ENCODE measurements around the gene HFE. TPM values are rescaled to one million over a fixed set of nuclear protein-coding genes. Genes with fewer than 3 reads are reported as not detected.
"Not testable (repeated sequence)": the region's sequence is repeated elsewhere in the genome, so short reads cannot be mapped to it uniquely, and the experiment has no call there.

The HFE gene
- total and polyA plus RNA-seq, 4 donors: 6.3 to 12.7 (median 8.2) TPM

- H3K9ac ChIP-seq (ENCODE audit: low read depth in 1 of 2, low read length in 2 of 2): no peak overlapping the region
- H3K9me3 ChIP-seq (ENCODE audit: control insufficient read depth in 4 of 4, low read length in 3 of 4): no peaks in the 10 kb centered on the region
- no peak for DNase-seq (ENCODE audit: low spot score)
- no peak for TF ChIP-seq FOXA1 (IDR thresholded peaks at IDR 0.05)
- TF ChIP-seq HNF4G (IDR thresholded peaks at IDR 0.05): no peak
- peak; percentile 46 for TF ChIP-seq YY1 (IDR thresholded peaks at IDR 0.05)
- no peak for TF ChIP-seq NR2F2 (IDR thresholded peaks at IDR 0.05)
- TF ChIP-seq HNF4A (conservative IDR thresholded peaks at IDR 0.05): no peak
- TF ChIP-seq SP1 (IDR thresholded peaks at IDR 0.05): peak; percentile 51
- TF ChIP-seq, protein P1, sequence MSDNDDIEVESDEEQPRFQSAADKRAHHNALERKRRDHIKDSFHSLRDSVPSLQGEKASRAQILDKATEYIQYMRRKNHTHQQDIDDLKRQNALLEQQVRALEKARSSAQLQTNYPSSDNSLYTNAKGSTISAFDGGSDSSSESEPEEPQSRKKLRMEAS (IDR thresholded peaks at IDR 0.05): peak; percentile 48
- no peak for TF ChIP-seq REST (IDR thresholded peaks at IDR 0.05)
- TF ChIP-seq RAD21 (IDR thresholded peaks at IDR 0.05): peak in 1 of 2 donors; percentile 13
- no peak for TF ChIP-seq CTCF (IDR thresholded peaks at IDR 0.05; ENCODE audit: low read depth, low read length, missing input control)
- TF ChIP-seq, protein P2, sequence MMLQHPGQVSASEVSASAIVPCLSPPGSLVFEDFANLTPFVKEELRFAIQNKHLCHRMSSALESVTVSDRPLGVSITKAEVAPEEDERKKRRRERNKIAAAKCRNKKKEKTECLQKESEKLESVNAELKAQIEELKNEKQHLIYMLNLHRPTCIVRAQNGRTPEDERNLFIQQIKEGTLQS (IDR thresholded peaks at IDR 0.05): no peak
- no peaks in the 10 kb centered on the region for H3K36me3 ChIP-seq (ENCODE audit: control insufficient read depth in 4 of 4, insufficient read depth in 3 of 4, low read depth in 1 of 4, low read length in 3 of 4)
- 20% methylated on average over 7 of the region's 7 CpGs for WGBS
- no peaks in the 10 kb centered on the region for H3K27me3 ChIP-seq (ENCODE audit: control insufficient read depth in 4 of 4, insufficient read depth in 4 of 4, low read length in 3 of 4)
- H3K4me3 ChIP-seq (ENCODE audit: low read depth in 1 of 3, low read length in 3 of 3): no peak overlapping the region
- H3K4me1 ChIP-seq (ENCODE audit: control insufficient read depth in 4 of 4, insufficient read depth in 4 of 4, low read length in 3 of 4): peaks cover 0 to 9% (median 4%) of the 10 kb centered on the region in 4 donors
- no peak overlapping the region for H3K27ac ChIP-seq (ENCODE audit: low read depth in 1 of 2, low read length in 2 of 2)
Observed at GRCh38 chr6:26071135-26071534, 16.1 kb upstream of the HFE start.

DNA sequence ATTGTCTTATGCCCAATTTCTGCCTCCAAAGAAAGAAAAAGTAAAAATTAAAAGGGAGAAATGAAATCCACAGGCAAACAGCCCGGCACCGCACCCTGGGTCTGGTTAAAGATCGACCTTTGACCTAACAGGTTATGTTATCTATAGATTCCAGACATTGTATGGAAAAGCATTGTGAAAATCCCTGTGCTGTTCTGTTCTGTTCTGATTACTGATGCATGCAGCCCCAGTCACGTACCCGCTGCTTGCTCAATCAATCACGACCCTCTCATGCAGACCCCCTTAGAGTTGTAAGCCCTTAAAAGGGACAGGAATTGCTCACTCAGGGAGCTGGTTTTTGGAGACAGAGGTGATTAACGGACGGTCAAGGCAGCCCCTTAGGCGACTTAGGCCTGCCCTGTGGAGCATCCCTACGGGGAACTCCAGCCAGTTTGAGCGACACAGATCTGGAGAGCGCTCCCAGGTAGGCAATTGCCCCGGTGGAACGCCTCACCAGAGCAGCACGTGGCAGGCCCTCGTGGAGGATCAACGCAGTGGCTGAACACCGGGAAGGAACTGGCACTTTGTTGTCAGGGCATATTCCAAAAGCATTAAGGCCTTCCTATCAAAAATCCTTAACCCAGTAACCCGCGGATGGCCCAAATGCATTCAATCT is 12.0 kb upstream of the HFE start:
- no peak overlapping the region for H3K9ac ChIP-seq (ENCODE audit: low read depth in 1 of 2, low read length in 2 of 2)
- no peak for TF ChIP-seq RAD21 (IDR thresholded peaks at IDR 0.05)
- no peak for TF ChIP-seq EGR1 (IDR thresholded peaks at IDR 0.05; ENCODE audit: low read depth in 2 of 2)
- TF ChIP-seq, protein P1 (IDR thresholded peaks at IDR 0.05): no peak
- TF ChIP-seq HNF4A (conservative IDR thresholded peaks at IDR 0.05): no peak
- no peak for TF ChIP-seq RXRA (IDR thresholded peaks at IDR 0.05)
- no peak for TF ChIP-seq YY1 (IDR thresholded peaks at IDR 0.05)
- no peak for TF ChIP-seq GABPA (IDR thresholded peaks at IDR 0.05 in 1 of 2, conservative IDR thresholded peaks at IDR 0.05 in 1 of 2)
- no peaks in the 10 kb centered on the region for H3K9me3 ChIP-seq (ENCODE audit: control insufficient read depth in 4 of 4, low read length in 3 of 4)
- no peak for DNase-seq (ENCODE audit: low spot score)
- no peaks in the 10 kb centered on the region for H3K36me3 ChIP-seq (ENCODE audit: control insufficient read depth in 4 of 4, insufficient read depth in 3 of 4, low read depth in 1 of 4, low read length in 3 of 4)
- no peak overlapping the region for H3K27ac ChIP-seq (ENCODE audit: low read depth in 1 of 2, low read length in 2 of 2)
- 81% methylated on average over 20 of the region's 20 CpGs for whole genome bisulfite sequencing
- peaks cover 0 to 7% (median 3%) of the 10 kb centered on the region in 4 donors for H3K4me1 ChIP-seq (ENCODE audit: control insufficient read depth in 4 of 4, insufficient read depth in 4 of 4, low read length in 3 of 4)
- H3K4me3 ChIP-seq (ENCODE audit: low read depth in 1 of 3, low read length in 3 of 3): no peak overlapping the region
- H3K27me3 ChIP-seq (ENCODE audit: control insufficient read depth in 4 of 4, insufficient read depth in 4 of 4, low read length in 3 of 4): no peaks in the 10 kb centered on the region

GRCh38 chr6:26078066-26078465 is 9.2 kb upstream of the HFE start:
- DNase-seq (ENCODE audit: low spot score); H3K9me3 ChIP-seq (ENCODE audit: control insufficient read depth in 4 of 4, low read length in 3 of 4); H3K9ac ChIP-seq (ENCODE audit: low read depth in 1 of 2, low read length in 2 of 2); H3K27me3 ChIP-seq (ENCODE audit: control insufficient read depth in 4 of 4, insufficient read depth in 4 of 4, low read length in 3 of 4); H3K27ac ChIP-seq (ENCODE audit: low read depth in 1 of 2, low read length in 2 of 2); H3K4me3 ChIP-seq (ENCODE audit: low read depth in 1 of 3, low read length in 3 of 3); H3K4me1 ChIP-seq (ENCODE audit: control insufficient read depth in 4 of 4, insufficient read depth in 4 of 4, low read length in 3 of 4); H3K36me3 ChIP-seq (ENCODE audit: control insufficient read depth in 4 of 4, insufficient read depth in 3 of 4, low read depth in 1 of 4, low read length in 3 of 4): not testable (repeated sequence)
- 72% methylated on average over 3 of the region's 3 CpGs for WGBS

DNA sequence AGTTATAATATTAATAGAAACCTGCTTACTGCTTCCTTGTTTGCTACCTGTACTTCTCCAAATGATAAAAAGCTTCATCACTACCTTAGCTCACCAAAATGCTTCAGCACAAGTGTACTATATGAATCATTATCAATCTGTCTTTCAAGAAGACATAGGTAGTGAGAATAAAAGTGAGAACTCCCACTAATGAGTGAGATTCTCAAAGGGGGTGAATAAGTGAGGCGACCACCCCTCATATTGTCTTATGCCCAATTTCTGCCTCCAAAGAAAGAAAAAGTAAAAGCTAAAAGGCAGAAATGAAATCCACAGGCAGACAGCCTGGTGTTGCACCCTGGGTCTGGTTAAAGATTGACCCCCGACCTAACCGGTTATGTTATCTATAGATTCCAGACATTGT is 6.1 kb upstream of the HFE start:
- H3K27ac ChIP-seq (ENCODE audit: low read depth in 1 of 2, low read length in 2 of 2); H3K27me3 ChIP-seq (ENCODE audit: control insufficient read depth in 4 of 4, insufficient read depth in 4 of 4, low read length in 3 of 4); H3K4me3 ChIP-seq (ENCODE audit: low read depth in 1 of 3, low read length in 3 of 3); H3K36me3 ChIP-seq (ENCODE audit: control insufficient read depth in 4 of 4, insufficient read depth in 3 of 4, low read depth in 1 of 4, low read length in 3 of 4); H3K4me1 ChIP-seq (ENCODE audit: control insufficient read depth in 4 of 4, insufficient read depth in 4 of 4, low read length in 3 of 4); H3K9me3 ChIP-seq (ENCODE audit: control insufficient read depth in 4 of 4, low read length in 3 of 4); H3K9ac ChIP-seq (ENCODE audit: low read depth in 1 of 2, low read length in 2 of 2); DNase-seq (ENCODE audit: low spot score): not testable (repeated sequence)
- WGBS: 89% methylated on average over 3 of the region's 3 CpGs
